ENCODE results near the gene RNF157.

- TF ChIP-seq CTCF (IDR thresholded peaks at IDR 0.05): no peak
- TF ChIP-seq POLR2A (IDR thresholded peaks at IDR 0.05): no peak
Observed at GRCh38 chr17:76253841-76254240, 13.5 kb upstream of the RNF157 start.

Measured in heart left ventricle (tissue), 13 donors.